Fibroblast of the aortic adventitia (primary cell): ENCODE data around the gene ARHGAP26. TPM values are rescaled to one million over a fixed set of nuclear protein-coding genes. Genes with fewer than 3 reads are reported as not detected.
A peak's percentile ranks its signal among the peaks of the same experiment; 100 is the strongest.

ENCODE experiments used
- DNase-seq: peaks from one replicate; pipeline ENCODE4 v3.0.0-alpha.2; 2010; ENCODE audit warnings: low read depth
- H3K4me3 ChIP-seq: 2 replicates; pipeline ENCODE4 v1.5.1; 2011; ENCODE audit warnings: low read depth, mild to moderate bottlenecking, control low read depth, low read length, moderate library complexity
- total RNA-seq: library from RNA; depleted of rRNA; stranded (reverse); fragments of >200 nt; gene quantifications from 2 replicates; pipeline ENCODE4 v1.2.3, GENCODE V29; 2012; ENCODE audit warnings: low replicate concordance
- TF ChIP-seq, protein P1 (sequence below): IDR thresholded peaks from 2 replicates; pipeline ENCODE4 v1.5.1; 2011; ENCODE audit warnings: mild to moderate bottlenecking, low read length, control low read depth, inconsistent platforms; ENCODE audit not compliant: insufficient read depth

ARHGAP26 gene
- total RNA-seq, 1 donor: 9.0 TPM

DNA sequence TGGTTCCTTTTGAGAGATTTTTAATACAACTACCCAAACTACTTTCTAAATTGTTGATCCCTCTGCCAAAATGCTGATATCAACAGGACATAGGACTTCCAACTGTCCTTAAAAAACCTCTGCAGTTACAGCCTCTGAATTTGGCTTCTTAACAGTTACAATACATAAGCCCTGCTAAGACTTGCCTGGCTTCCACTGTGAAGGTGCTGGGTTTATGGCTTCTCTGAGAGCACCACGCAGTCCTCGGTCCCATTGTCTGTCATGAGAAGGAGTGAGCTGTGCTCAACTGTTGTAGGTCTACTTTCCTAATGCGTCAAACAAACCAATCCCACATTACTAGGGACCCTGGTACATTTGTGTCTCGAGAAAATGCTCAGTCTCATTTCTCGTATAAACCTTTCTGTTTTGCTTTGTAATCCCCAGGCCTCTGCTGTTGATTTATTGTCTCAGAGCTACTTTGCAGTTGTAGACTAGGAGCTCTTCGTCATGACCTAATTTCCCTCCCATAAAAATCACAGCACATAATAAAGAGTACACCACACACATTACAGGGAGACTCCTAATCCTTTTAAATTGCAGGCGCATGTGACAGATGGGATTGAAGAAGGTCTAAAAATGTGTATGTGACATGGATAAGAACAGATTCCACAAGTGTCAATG lies 358.4 kb downstream of the ARHGAP26 start:
- no peak for DNase-seq
- no peak overlapping the region for H3K4me3 ChIP-seq
- TF ChIP-seq, protein P1, sequence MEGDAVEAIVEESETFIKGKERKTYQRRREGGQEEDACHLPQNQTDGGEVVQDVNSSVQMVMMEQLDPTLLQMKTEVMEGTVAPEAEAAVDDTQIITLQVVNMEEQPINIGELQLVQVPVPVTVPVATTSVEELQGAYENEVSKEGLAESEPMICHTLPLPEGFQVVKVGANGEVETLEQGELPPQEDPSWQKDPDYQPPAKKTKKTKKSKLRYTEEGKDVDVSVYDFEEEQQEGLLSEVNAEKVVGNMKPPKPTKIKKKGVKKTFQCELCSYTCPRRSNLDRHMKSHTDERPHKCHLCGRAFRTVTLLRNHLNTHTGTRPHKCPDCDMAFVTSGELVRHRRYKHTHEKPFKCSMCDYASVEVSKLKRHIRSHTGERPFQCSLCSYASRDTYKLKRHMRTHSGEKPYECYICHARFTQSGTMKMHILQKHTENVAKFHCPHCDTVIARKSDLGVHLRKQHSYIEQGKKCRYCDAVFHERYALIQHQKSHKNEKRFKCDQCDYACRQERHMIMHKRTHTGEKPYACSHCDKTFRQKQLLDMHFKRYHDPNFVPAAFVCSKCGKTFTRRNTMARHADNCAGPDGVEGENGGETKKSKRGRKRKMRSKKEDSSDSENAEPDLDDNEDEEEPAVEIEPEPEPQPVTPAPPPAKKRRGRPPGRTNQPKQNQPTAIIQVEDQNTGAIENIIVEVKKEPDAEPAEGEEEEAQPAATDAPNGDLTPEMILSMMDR: peak; percentile 3

DNA sequence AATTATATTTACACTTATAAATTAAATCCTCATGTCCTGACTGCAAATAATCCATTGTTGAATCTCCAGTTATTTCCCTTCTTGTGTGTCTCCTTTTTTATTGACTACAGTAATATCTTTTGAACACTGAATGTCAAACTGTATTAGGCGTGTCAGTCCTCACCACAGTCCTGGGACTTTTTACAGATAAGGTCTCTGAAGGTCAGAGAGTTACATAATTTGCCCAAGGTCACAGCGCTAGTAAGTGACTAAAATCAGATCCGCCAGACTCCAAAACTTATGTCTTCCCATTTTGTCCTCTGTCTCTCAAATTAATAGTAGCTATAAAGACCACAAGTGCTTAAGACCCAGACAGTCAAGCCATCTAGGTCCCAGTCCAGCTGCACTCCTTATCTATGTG lies 359.0 kb downstream of the ARHGAP26 start:
- DNase-seq: no peak
- H3K4me3 ChIP-seq: no peak overlapping the region
- TF ChIP-seq, protein P1: no peak

DNA sequence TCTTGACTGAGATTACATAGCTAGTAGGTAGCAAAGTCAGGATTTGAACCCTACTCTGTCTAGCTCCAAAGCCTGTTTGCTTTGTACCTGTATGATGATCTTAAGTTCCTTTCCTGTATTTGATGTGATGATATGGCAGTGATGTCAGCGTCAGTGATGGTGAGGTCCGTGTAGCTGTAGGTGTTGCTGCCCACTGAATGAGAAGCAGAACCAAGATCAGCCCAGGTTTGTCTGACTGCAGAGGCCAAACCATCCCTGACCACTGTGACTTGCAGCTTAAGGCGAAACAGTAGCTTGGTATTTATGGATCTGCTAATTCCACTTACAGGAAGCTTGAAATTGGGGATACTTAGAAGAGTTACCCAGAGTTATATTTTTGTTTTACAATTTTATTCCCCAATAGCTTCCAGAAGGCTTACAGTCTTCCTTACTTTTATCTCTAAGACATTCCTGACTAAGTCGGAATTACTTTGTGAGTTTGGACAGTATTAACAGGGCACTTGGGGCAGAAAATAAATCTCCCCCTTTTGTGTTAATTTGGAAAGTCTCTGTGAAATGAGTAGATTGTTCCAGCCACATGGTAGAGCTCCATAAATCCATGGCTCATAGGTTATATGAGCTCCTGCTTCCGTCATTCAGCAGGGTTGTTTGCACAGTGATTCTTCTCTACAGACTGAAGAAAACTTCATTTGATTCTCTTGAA lies 359.9 kb downstream of the ARHGAP26 start:
- TF ChIP-seq, protein P1: no peak
- H3K4me3 ChIP-seq: no peak overlapping the region
- DNase-seq: no peak

DNA sequence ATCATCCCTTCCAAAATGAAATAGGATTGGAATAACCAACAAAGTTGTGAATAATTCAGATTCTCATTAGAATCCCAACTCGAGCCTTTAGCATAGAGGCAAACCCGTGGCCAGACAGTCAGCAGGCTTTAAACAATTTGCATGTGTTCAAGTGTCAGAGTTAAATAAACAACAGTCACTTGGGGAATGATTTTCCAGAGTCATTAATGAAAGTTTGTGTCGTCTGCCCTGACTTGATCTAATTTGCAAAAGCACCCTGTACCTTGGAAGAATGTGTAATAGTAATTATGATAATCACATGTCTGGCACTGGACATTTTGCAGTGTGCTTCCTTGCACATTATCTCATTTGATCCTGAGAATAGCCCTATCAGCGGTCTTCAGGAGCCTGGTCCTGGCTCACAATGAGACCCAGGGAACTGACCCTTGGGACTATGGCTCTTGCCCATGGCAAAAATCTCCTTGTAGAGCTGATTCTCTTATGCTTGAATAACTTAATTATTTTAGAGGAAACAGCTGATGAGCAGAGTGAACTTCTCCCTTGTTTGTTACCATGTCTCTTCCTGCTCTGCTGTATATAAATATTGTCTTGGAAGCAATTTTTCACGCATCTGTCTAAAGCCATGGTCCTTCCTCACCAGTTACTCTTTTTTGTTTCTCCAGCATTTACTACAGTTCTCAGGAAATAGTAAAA lies 360.6 kb downstream of the ARHGAP26 start:
- TF ChIP-seq, protein P1: no peak
- H3K4me3 ChIP-seq: no peak overlapping the region
- no peak for DNase-seq

DNA sequence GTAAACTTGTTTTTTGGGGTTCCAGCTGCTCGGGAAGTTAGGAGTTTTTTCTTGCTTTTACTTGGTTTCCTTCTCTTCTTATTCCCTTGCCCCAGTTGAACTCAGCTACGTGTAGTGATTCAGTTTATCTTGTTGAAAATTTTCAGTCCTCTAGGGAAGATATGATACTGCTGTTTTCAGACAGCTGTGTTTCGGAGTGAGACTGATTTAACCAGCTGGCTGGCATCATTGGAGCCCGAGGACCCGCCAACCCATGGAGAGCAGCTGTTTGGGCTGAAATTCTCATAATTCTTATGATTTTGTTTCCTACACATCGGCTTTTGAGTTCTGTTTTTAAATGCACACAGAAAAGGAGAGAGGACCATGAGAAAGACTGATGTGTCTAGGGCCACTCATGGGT lies 361.8 kb downstream of the ARHGAP26 start:
- no peak for DNase-seq
- TF ChIP-seq, protein P1: no peak
- no peak overlapping the region for H3K4me3 ChIP-seq

DNA sequence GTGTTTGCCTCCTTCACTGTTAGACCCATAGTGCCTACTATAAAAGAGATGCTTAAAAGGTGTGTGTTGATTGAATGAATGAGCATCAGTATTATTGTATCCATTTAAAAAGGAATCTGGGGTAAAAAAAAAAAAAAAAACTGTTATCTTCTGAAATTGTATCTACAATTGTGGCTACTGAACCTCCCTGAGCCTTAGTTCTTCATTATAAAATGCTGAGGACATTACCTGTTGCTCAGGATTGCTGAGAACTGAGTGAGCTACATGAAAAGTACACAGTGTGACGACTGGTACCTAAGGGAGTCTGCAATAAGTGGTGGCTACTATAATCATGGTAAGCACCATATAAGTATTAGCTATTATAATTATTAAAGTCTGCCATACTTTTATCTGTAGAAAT lies 362.6 kb downstream of the ARHGAP26 start:
- no peak for DNase-seq
- H3K4me3 ChIP-seq: no peak overlapping the region
- TF ChIP-seq, protein P1: no peak
